ENCODE measurements around the gene ENO3. TPM values are rescaled to one million over a fixed set of nuclear protein-coding genes. Genes with fewer than 3 reads are reported as not detected.
"Not testable (repeated sequence)": the region's sequence is repeated elsewhere in the genome, so short reads cannot be mapped to it uniquely, and the experiment has no call there.

The ENO3 gene
- polyA plus RNA-seq, 1 experiment = 3.2 TPM

DNA sequence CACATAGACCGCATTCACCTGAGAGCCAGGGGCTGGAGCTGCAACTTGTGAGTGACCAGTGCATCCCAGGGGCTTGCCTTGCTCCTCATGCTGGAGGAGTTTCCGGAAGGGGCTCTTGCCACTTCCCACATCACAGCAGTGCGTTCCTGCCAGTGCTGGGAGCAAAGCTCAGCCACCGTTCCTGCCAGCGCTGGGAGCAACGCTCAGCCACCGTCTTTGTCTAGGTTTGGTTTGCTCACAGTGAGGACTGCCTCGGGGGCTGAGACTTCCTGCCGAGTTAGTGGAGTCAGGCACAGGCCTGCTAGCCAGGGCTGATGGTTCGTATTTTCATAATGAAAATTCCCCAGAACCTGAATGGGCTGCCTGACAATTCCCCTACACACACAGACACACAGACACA lies 42.6 kb upstream of the ENO3 start:
- POLR2A ChIA-PET = interaction anchor here (1.0 to 1.8 kb wide), 5 partner anchors 12 to 59 kb away, joined by 3 to 14 read pairs (median 4); partner anchors contain the start of genes RNF167, SLC25A11 and SPAG7
- no peaks in the 10 kb centered on the region for H3K9me3 ChIP-seq (ENCODE audit: control insufficient read depth, insufficient read depth, low read length)
- DNase-seq (ENCODE audit: low read depth, low spot score) = no peak
- CTCF ChIA-PET = interaction anchor here (0.6 to 2.1 kb wide), 26 partner anchors 9 to 508 kb away, joined by 3 to 25 read pairs (median 4); partner anchors contain the start of genes CAMTA2, ENO3, RNF167 and SLC25A11
- H3K27me3 ChIP-seq (ENCODE audit: control insufficient read depth, insufficient read depth, low read length) = peaks cover 3% of the 10 kb centered on the region
- H3K27ac ChIP-seq (ENCODE audit: low read depth, low read length) = no peak overlapping the region
- H3K4me3 ChIP-seq (ENCODE audit: low read depth, low read length) = no peak overlapping the region
- TF ChIP-seq, protein P1, sequence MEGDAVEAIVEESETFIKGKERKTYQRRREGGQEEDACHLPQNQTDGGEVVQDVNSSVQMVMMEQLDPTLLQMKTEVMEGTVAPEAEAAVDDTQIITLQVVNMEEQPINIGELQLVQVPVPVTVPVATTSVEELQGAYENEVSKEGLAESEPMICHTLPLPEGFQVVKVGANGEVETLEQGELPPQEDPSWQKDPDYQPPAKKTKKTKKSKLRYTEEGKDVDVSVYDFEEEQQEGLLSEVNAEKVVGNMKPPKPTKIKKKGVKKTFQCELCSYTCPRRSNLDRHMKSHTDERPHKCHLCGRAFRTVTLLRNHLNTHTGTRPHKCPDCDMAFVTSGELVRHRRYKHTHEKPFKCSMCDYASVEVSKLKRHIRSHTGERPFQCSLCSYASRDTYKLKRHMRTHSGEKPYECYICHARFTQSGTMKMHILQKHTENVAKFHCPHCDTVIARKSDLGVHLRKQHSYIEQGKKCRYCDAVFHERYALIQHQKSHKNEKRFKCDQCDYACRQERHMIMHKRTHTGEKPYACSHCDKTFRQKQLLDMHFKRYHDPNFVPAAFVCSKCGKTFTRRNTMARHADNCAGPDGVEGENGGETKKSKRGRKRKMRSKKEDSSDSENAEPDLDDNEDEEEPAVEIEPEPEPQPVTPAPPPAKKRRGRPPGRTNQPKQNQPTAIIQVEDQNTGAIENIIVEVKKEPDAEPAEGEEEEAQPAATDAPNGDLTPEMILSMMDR (IDR thresholded peaks at IDR 0.05; ENCODE audit: low read depth, low read length) = no peak

DNA sequence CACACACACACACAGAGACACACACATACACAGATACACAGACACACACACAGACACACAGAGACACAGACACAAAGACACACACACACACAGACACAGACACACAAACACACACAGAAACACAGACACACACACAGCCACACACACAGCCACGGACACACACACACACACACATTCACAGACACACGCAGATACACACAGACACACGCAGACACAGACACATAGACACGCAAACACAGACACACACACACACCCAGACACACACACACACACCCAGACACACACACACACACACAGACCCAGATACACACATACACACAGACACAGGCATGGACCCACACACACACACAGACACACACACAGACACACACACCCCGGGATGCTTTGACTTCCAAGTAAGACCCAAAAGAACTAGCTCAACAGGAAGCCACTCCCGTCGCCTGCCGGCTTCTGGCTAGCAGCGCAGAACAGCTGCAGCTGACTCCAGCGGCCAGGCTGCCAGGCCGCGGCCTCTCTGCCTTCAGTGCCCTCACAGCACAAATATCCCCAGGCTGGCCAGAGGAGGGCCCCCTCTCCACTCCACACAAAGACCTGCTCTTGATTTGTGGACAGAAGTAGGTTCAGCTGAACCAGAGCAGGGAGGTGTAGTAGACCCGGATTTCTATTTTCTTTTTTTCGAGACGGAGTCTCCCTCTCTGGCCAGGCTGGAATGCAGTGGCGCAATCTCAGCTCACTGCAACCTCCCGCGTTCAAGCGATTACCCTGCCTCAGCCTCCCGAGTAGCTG lies 42.0 kb upstream of the ENO3 start:
- Histone ChIP-seq H3K4me3 (ENCODE audit: low read depth, low read length) (no peak overlapping the region), H3K9me3 (ENCODE audit: control insufficient read depth, insufficient read depth, low read length) (no peaks in the 10 kb centered on the region), H3K27ac (ENCODE audit: low read depth, low read length) (no peak overlapping the region), H3K27me3 (ENCODE audit: control insufficient read depth, insufficient read depth, low read length) (peaks cover 3% of the 10 kb centered on the region)
- DNase-seq (ENCODE audit: low read depth, low spot score) = peak; percentile 85
- ChIA-PET POLR2A (interaction anchor here (0.6 to 1.8 kb wide), 9 partner anchors 11 to 443 kb away, joined by 3 to 14 read pairs (median 4); partner anchors contain the start of genes RNF167, SLC25A11 and SPAG7), CTCF (interaction anchor here (0.6 to 2.1 kb wide), 31 partner anchors 9 to 508 kb away, joined by 3 to 25 read pairs (median 4); partner anchors contain the start of genes C17orf107, CAMTA2, ENO3 and RNF167)
- TF ChIP-seq, protein P1 (IDR thresholded peaks at IDR 0.05; ENCODE audit: low read depth, low read length) = peak; percentile 89

DNA sequence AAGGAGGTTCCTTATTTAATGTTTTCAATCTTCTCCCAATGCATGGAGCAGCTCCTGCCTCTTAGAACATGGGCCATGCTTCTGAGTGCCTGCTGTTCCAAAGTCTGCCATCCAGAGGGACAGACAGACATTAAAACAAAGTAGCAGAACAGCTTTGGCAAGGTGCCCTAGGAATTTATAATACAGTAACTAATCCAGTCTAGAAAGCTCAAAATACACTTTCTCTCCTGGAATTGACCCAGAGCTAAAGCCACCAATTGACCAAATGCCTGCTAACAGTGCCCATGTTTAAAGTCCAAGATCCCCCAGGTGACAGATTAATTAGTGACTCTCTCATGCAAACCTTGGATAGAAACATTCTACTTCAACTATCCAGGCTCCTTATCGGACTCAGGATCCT lies 36.9 kb upstream of the ENO3 start:
- POLR2A ChIA-PET = interaction anchor here (0.9 to 1.1 kb wide), 2 partner anchors 12 to 26 kb away, joined by 3 to 6 read pairs; partner anchors contain the start of genes RNF167 and SLC25A11
- CTCF ChIA-PET = interaction anchor here (0.9 to 1.0 kb wide), 2 partner anchors 74 to 148 kb away, joined by 3 read pairs; partner anchors contain the start of gene CAMTA2
- no peak for DNase-seq (ENCODE audit: low read depth, low spot score)

DNA sequence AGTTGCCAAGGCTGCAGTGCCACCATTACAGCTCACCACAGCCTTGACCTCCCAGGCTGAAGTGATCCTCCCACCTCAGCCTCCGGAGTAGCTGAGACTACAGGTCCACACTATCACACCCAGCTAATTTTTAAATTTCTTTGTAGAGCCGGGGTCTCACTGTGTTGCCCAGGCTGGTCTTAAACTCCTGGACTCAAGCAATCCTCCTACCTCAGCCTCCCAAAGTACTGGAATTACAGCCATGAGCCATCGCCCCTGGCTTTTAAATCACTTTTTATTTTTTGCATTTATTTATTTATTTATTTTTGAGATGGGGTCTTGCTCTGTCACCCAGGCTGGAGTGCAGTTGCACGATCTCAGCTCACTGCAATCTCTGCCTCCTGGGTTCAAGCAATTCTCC lies 36.4 kb upstream of the ENO3 start:
- H3K4me3 ChIP-seq (ENCODE audit: low read depth, low read length); CTCF ChIA-PET; DNase-seq (ENCODE audit: low read depth, low spot score); H3K27ac ChIP-seq (ENCODE audit: low read depth, low read length); H3K9me3 ChIP-seq (ENCODE audit: control insufficient read depth, insufficient read depth, low read length); H3K27me3 ChIP-seq (ENCODE audit: control insufficient read depth, insufficient read depth, low read length): not testable (repeated sequence)
- POLR2A ChIA-PET = interaction anchor here (0.9 to 1.1 kb wide), 2 partner anchors 12 to 25 kb away, joined by 3 to 6 read pairs; partner anchors contain the start of genes RNF167 and SLC25A11

More for the DNA sequence above, 36.9 kb upstream of the ENO3 start:
- H3K27ac ChIP-seq (ENCODE audit: low read depth, low read length) = no peak overlapping the region
- no peak overlapping the region for H3K4me3 ChIP-seq (ENCODE audit: low read depth, low read length)
- TF ChIP-seq, protein P1 (IDR thresholded peaks at IDR 0.05; ENCODE audit: low read depth, low read length) = no peak
- H3K27me3 ChIP-seq (ENCODE audit: control insufficient read depth, insufficient read depth, low read length) = no peaks in the 10 kb centered on the region
- H3K9me3 ChIP-seq (ENCODE audit: control insufficient read depth, insufficient read depth, low read length) = no peaks in the 10 kb centered on the region

DNA sequence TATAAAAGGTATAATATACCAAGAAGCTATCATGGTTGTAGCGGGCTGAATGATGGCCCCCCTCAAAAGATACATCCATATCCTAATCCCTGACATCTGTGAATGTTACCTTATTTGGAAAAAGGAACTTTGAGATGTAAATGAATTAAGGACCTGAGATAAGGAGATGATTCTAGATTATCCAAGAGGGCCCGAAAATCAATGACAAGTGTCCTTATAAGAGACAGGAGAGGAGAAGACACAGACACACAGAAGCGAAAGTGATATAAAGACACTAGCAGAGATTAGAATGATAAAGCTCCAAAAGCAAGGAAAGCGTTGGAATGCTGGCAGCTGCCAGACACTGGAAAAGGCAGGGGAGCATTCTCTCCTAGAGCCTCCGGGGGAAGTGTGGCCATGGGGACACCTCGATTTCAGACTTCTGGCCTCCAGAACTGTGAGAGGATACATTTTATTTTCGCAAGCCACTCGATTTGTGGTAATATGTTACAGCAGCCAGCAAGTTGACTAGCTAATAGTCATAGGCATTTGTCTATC lies 31.3 kb upstream of the ENO3 start:
- no peaks in the 10 kb centered on the region for H3K27me3 ChIP-seq (ENCODE audit: control insufficient read depth, insufficient read depth, low read length)

More for the DNA sequence above, 31.3 kb upstream of the ENO3 start:
- Histone ChIP-seq H3K4me3 (ENCODE audit: low read depth, low read length) (no peak overlapping the region), H3K9me3 (ENCODE audit: control insufficient read depth, insufficient read depth, low read length) (no peaks in the 10 kb centered on the region), H3K27ac (ENCODE audit: low read depth, low read length) (no peak overlapping the region)
- POLR2A ChIA-PET = interaction anchor here (0.8 to 1.3 kb wide), 2 partner anchors 10 to 20 kb away, joined by 3 to 4 read pairs; partner anchors contain the start of genes RNF167 and SLC25A11
- TF ChIP-seq, protein P1 (IDR thresholded peaks at IDR 0.05; ENCODE audit: low read depth, low read length) = no peak
- no peak for DNase-seq (ENCODE audit: low read depth, low spot score)
- CTCF ChIA-PET = interaction anchor here (2.7 to 3.5 kb wide), 2 partner anchors 10 to 16 kb away, joined by 7 to 17 read pairs; partner anchors contain the start of gene CHRNE
